ENCODE data around the gene GSAP. TPM values are rescaled to one million over a fixed set of nuclear protein-coding genes. Genes with fewer than 3 reads are reported as not detected.
"Not testable (repeated sequence)": the region's sequence is repeated elsewhere in the genome, so short reads cannot be mapped to it uniquely, and the experiment has no call there.

The GSAP gene
- total RNA-seq, 1 donor from 2014 or later, result 1.9 TPM

- Mint-ChIP-seq H3K4me1 (ENCODE audit: unreplicated experiment) (no peaks in the 10 kb centered on the region), H3K4me3 (ENCODE audit: unreplicated experiment) (no peak overlapping the region), H3K9me3 (ENCODE audit: unreplicated experiment) (no peaks in the 10 kb centered on the region), H3K27me3 (ENCODE audit: unreplicated experiment) (peaks cover 2% of the 10 kb centered on the region), H3K36me3 (ENCODE audit: low read depth, unreplicated experiment) (peaks cover 10% of the 10 kb centered on the region), H3K27ac (ENCODE audit: unreplicated experiment) (no peak overlapping the region)
- no peak for DNase-seq (ENCODE audit: low spot score)
- no peak for TF ChIP-seq CTCF (IDR thresholded peaks at IDR 0.05; ENCODE audit: unreplicated experiment)
These were observed 133.3 kb downstream of the GSAP start for GRCh38 chr7:77282897-77283296.

GRCh38 chr7:77281780-77282478 lies 134.2 kb downstream of the GSAP start:
- DNase-seq (ENCODE audit: low spot score), result no peak
- TF ChIP-seq CTCF (IDR thresholded peaks at IDR 0.05; ENCODE audit: unreplicated experiment), result no peak
- Mint-ChIP-seq H3K4me3 (ENCODE audit: unreplicated experiment) (no peak overlapping the region), H3K36me3 (ENCODE audit: low read depth, unreplicated experiment) (peaks cover 1% of the 10 kb centered on the region), H3K27me3 (ENCODE audit: unreplicated experiment) (peaks cover under 1% of the 10 kb centered on the region), H3K9me3 (ENCODE audit: unreplicated experiment) (no peaks in the 10 kb centered on the region), H3K27ac (ENCODE audit: unreplicated experiment) (no peak overlapping the region), H3K4me1 (ENCODE audit: unreplicated experiment) (no peaks in the 10 kb centered on the region)

- Mint-ChIP-seq H3K27ac (ENCODE audit: unreplicated experiment) (no peak overlapping the region), H3K36me3 (ENCODE audit: low read depth, unreplicated experiment) (no peaks in the 10 kb centered on the region)
- no peak for TF ChIP-seq CTCF (IDR thresholded peaks at IDR 0.05; ENCODE audit: unreplicated experiment)
These were observed 140.0 kb downstream of the GSAP start for GRCh38 chr7:77276120-77276519.

GRCh38 chr7:77275663-77276062 lies 140.5 kb downstream of the GSAP start:
- not testable (repeated sequence) for H3K36me3 Mint-ChIP-seq (ENCODE audit: low read depth, unreplicated experiment); H3K9me3 Mint-ChIP-seq (ENCODE audit: unreplicated experiment); H3K4me3 Mint-ChIP-seq (ENCODE audit: unreplicated experiment); H3K4me1 Mint-ChIP-seq (ENCODE audit: unreplicated experiment); DNase-seq (ENCODE audit: low spot score); H3K27ac Mint-ChIP-seq (ENCODE audit: unreplicated experiment); H3K27me3 Mint-ChIP-seq (ENCODE audit: unreplicated experiment)

More at GRCh38 chr7:77276120-77276519, 140.0 kb downstream of the GSAP start:
- no peak for DNase-seq (ENCODE audit: low spot score)
- Mint-ChIP-seq H3K9me3 (ENCODE audit: unreplicated experiment) (no peaks in the 10 kb centered on the region), H3K27me3 (ENCODE audit: unreplicated experiment) (no peaks in the 10 kb centered on the region), H3K4me1 (ENCODE audit: unreplicated experiment) (no peaks in the 10 kb centered on the region), H3K4me3 (ENCODE audit: unreplicated experiment) (no peak overlapping the region)

GRCh38 chr7:77271766-77272165 lies 144.4 kb downstream of the GSAP start:
- Mint-ChIP-seq H3K36me3 (ENCODE audit: low read depth, unreplicated experiment) (no peaks in the 10 kb centered on the region), H3K4me3 (ENCODE audit: unreplicated experiment) (no peak overlapping the region), H3K9me3 (ENCODE audit: unreplicated experiment) (no peaks in the 10 kb centered on the region), H3K27me3 (ENCODE audit: unreplicated experiment) (no peaks in the 10 kb centered on the region), H3K27ac (ENCODE audit: unreplicated experiment) (no peak overlapping the region), H3K4me1 (ENCODE audit: unreplicated experiment) (no peaks in the 10 kb centered on the region)
- no peak for DNase-seq (ENCODE audit: low spot score)
- no peak for TF ChIP-seq CTCF (IDR thresholded peaks at IDR 0.05; ENCODE audit: unreplicated experiment)

All from endothelial cell (in vitro differentiated cells).